ENCODE results near the gene GSC.

DNA sequence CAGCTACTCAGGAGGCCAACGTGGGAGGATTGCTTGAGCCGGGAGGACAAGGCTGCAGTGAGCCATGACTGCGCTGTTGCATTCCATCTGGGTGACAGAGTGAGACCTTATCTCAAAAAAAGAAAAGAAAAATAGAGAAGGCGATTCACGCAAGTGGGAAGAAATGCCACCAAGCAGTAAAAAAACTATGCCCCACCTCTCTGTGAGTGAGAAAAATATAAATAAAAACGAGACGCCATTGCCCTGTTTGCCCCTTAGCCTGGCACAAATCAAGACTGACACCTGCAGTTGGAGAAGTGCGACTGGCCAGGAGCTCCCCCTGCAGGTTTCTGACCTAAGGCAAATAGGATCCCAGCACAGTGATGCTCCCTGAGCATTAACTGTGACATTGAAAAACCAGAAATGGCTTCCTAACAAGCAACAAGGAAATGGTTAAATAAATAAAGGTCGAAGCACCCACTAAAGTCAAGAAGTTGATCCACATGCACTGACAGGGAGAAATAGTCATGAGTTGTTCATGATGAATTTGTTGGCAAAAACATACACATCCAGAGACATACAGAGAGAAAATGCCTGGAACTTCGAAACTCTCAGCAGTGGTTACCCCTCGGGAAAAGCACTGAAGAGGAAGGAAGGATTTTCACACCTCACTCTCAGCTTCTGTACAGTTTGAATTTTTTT is 21.1 kb downstream of the GSC start:
- TF ChIP-seq CTCF (IDR thresholded peaks at IDR 0.05) = peak in 3 of 6 experiments; percentile 10 to 36 (median 35)
- no peak for TF ChIP-seq POLR2A (IDR thresholded peaks at IDR 0.05)
